H1 (cell line): ENCODE data around the gene TOR1A. TPM values are rescaled to one million over a fixed set of nuclear protein-coding genes. Genes with fewer than 3 reads are reported as not detected.

Experiments used
- CTCF ChIA-PET: fragments of 300-600 bp; sonication (Branson Sonifier 250); formaldehyde crosslinking; loops from one replicate; lab custom pipeline; 2021; ENCODE audit not compliant: partially characterized antibody; lab: Charles Lee
- POLR2A ChIA-PET: fragments of 300-600 bp; sonication (Branson Sonifier 250); formaldehyde crosslinking; loops from one replicate; lab custom pipeline; 2021; ENCODE audit warnings: inconsistent platforms; ENCODE audit not compliant: partially characterized antibody; lab: Charles Lee
- DNase-seq, 2 experiments: peaks; one replicate each; pipeline versions ENCODE4 v3.0.0 to v3.0.0-alpha.2; 2010 to 2022; ENCODE audit warnings: low spot score in 2 of 2, low read depth in 1 of 2, mixed read lengths in 1 of 2
- FAIRE-seq: peaks from 2 replicates; lab custom pipeline; 2011; peaks lifted over from hg19 to GRCh38; lab: Jason Lieb, UNC
- H2AFZ ChIP-seq: 2 replicates; pipeline ENCODE4 v1.8.1; 2012; ENCODE audit warnings: low read length, inconsistent platforms
- H2AK5ac ChIP-seq: 2 replicates; pipeline ENCODE4 v1.6.1; 2013; ENCODE audit warnings: low read depth, low read length
- H2BK120ac ChIP-seq: replicated peaks from 2 replicates; pipeline ENCODE3; 2013; ENCODE audit warnings: low read depth, low read length, inconsistent platforms
- H2BK12ac ChIP-seq: 2 replicates; pipeline ENCODE4 v1.6.1; 2013; ENCODE audit warnings: low read depth, low read length
- H2BK15ac ChIP-seq: 2 replicates; pipeline ENCODE4 v1.6.1; 2013; ENCODE audit warnings: low read length
- H2BK20ac ChIP-seq: 2 replicates; pipeline ENCODE4 v1.6.1; 2013; ENCODE audit warnings: low read length
- H2BK5ac ChIP-seq: 2 replicates; pipeline ENCODE4 v1.6.1; 2013; ENCODE audit warnings: low read depth, low read length
- H3K14ac ChIP-seq: 2 replicates; pipeline ENCODE4 v1.6.1; 2013; ENCODE audit warnings: inconsistent platforms; ENCODE audit not compliant: insufficient read length
- H3K18ac ChIP-seq: 2 replicates; pipeline ENCODE4 v1.6.1; 2013; ENCODE audit warnings: low read length; ENCODE audit errors: extremely low read depth
- H3K23ac ChIP-seq: 2 replicates; pipeline ENCODE4 v1.6.1; 2013; ENCODE audit warnings: inconsistent platforms; ENCODE audit not compliant: insufficient read length
- H3K23me2 ChIP-seq: 2 replicates; pipeline ENCODE4 v1.6.1; 2013; ENCODE audit warnings: low read depth, low read length
- H3K27ac ChIP-seq: 2 replicates; pipeline ENCODE4 v1.6.1; 2011; ENCODE audit warnings: low read depth, low read length, inconsistent platforms
- H3K27me3 ChIP-seq, 4 experiments: replicated peaks in 1 of 4; 1 replicate in 1 of 4; 2 replicates in 3 of 4; pipeline versions ENCODE4 v1.6.1 to v1.8.1; 2011 to 2013; ENCODE audit warnings: low read length in 3 of 4, mild to moderate bottlenecking in 3 of 4, inconsistent platforms in 2 of 4, mixed read lengths in 2 of 4, moderate library complexity in 1 of 4; ENCODE audit not compliant: control insufficient read depth in 3 of 4, insufficient read depth in 3 of 4; ENCODE audit errors: extremely low read depth in 1 of 4
- H3K36me3 ChIP-seq, 4 experiments: 2 replicates each; pipeline versions ENCODE4 v1.6.1 to v1.8.1; 2011 to 2013; ENCODE audit warnings: mild to moderate bottlenecking in 4 of 4, low read length in 3 of 4, moderate library complexity in 2 of 4, control low read depth in 1 of 4, inconsistent platforms in 1 of 4; ENCODE audit not compliant: insufficient read depth in 4 of 4, control insufficient read depth in 2 of 4
- H3K4ac ChIP-seq: replicated peaks from 2 replicates; pipeline ENCODE3; 2013; ENCODE audit warnings: low read length, low read depth, mixed read lengths, inconsistent platforms; ENCODE audit not compliant: insufficient read length
- H3K4me1 ChIP-seq, 4 experiments: replicated peaks in 1 of 4; 1 replicate in 1 of 4; 2 replicates in 3 of 4; pipeline versions ENCODE4 v1.6.1 to v1.8.1; 2011 to 2013; ENCODE audit warnings: low read length in 3 of 4, inconsistent platforms in 2 of 4, mixed read lengths in 1 of 4; ENCODE audit not compliant: insufficient read depth in 4 of 4, control insufficient read depth in 3 of 4
- H3K4me2 ChIP-seq, 2 experiments: 2 replicates each; pipeline versions ENCODE4 v1.6.1 to v1.8.1; 2011 to 2013; ENCODE audit warnings: low read depth in 2 of 2, low read length in 2 of 2, control low read depth in 1 of 2, inconsistent platforms in 1 of 2, mild to moderate bottlenecking in 1 of 2; ENCODE audit not compliant: insufficient read depth in 1 of 2
- H3K4me3 ChIP-seq, 4 experiments: fragments of 200-600, 300-600 bp in 1 of 4; sonication (generic), shearing (Covaris generic), sonication (Bioruptor Twin) in 1 of 4; 2 replicates each; pipeline versions ENCODE4 v1.5.1 to v1.8.1; 2011 to 2016; ENCODE audit warnings: low read length in 4 of 4, low read depth in 3 of 4, control low read depth in 2 of 4, inconsistent platforms in 2 of 4, mild to moderate bottlenecking in 2 of 4, mixed read lengths in 1 of 4, moderate library complexity in 1 of 4; ENCODE audit not compliant: insufficient read depth in 2 of 4; ENCODE audit errors: extremely low read depth in 1 of 4
- H3K56ac ChIP-seq: replicated peaks from 2 replicates; pipeline ENCODE3; 2013; ENCODE audit warnings: low read depth, mild to moderate bottlenecking, mixed read lengths, low read length, inconsistent platforms; ENCODE audit not compliant: insufficient read length
- H3K79me1 ChIP-seq: 2 replicates; pipeline ENCODE4 v1.6.1; 2013; ENCODE audit warnings: low read depth, low read length, control low read depth
- H3K79me2 ChIP-seq, 2 experiments: 2 replicates each; pipeline versions ENCODE4 v1.6.1 to v1.8.1; 2012 to 2013; ENCODE audit warnings: low read length in 2 of 2, mild to moderate bottlenecking in 2 of 2, inconsistent platforms in 1 of 2; ENCODE audit not compliant: insufficient read depth in 2 of 2, control insufficient read depth in 1 of 2
- H3K9ac ChIP-seq, 4 experiments: replicated peaks in 1 of 4; 1 replicate in 1 of 4; 2 replicates in 3 of 4; pipeline versions ENCODE4 v1.6.1 to v1.8.1; 2011 to 2013; ENCODE audit warnings: low read depth in 3 of 4, low read length in 3 of 4, control low read depth in 2 of 4, mild to moderate bottlenecking in 2 of 4, moderate library complexity in 2 of 4, inconsistent platforms in 1 of 4; ENCODE audit errors: extremely low read depth in 1 of 4
- H3K9me3 ChIP-seq, 2 experiments: 2 replicates each; pipeline versions ENCODE4 v1.6.1 to v1.8.1; 2012 to 2013; ENCODE audit warnings: mild to moderate bottlenecking in 2 of 2, moderate library complexity in 2 of 2, control low read depth in 1 of 2, inconsistent platforms in 1 of 2, low read depth in 1 of 2, low read length in 1 of 2, mixed read lengths in 1 of 2; ENCODE audit not compliant: insufficient read depth in 2 of 2
- H4K20me1 ChIP-seq, 2 experiments: replicated peaks in 1 of 2; 2 replicates each; pipeline versions ENCODE3 to v1.8.1; 2011 to 2013; ENCODE audit warnings: inconsistent platforms in 2 of 2, low read length in 2 of 2, mild to moderate bottlenecking in 1 of 2; ENCODE audit not compliant: insufficient read depth in 2 of 2, control insufficient read depth in 1 of 2
- H4K5ac ChIP-seq: 2 replicates; pipeline ENCODE4 v1.6.1; 2013; ENCODE audit warnings: low read length, low read depth, mixed read lengths, inconsistent platforms; ENCODE audit not compliant: insufficient read length
- H4K8ac ChIP-seq: 2 replicates; pipeline ENCODE4 v1.8.0; 2013; ENCODE audit warnings: mild to moderate bottlenecking, moderate library complexity, low read length, inconsistent platforms; ENCODE audit not compliant: insufficient read depth; ENCODE audit errors: extremely low read depth
- H4K91ac ChIP-seq: replicated peaks from 2 replicates; pipeline ENCODE3; 2013; ENCODE audit warnings: low read length, mixed read lengths, inconsistent platforms; ENCODE audit not compliant: insufficient read length
- ATF2 ChIP-seq: IDR thresholded peaks from 2 replicates; pipeline ENCODE4 v1.6.1; 2012; ENCODE audit warnings: low read length, inconsistent platforms
- BCL11A ChIP-seq, 2 experiments: IDR thresholded peaks; one replicate each; pipeline ENCODE4 v1.6.1; 2011; ENCODE audit warnings: low read depth in 2 of 2, low read length in 2 of 2, mild to moderate bottlenecking in 2 of 2
- KDM1A ChIP-seq: fragments of 200-600, 300-600 bp; sonication (generic); IDR thresholded peaks from 2 replicates; pipeline ENCODE4 v1.7.1; 2016; ENCODE audit warnings: mild to moderate bottlenecking, low read length, borderline replicate concordance
- KDM4A ChIP-seq: IDR thresholded peaks from one replicate; pipeline ENCODE4 v1.7.1; 2012; ENCODE audit warnings: low read depth, mild to moderate bottlenecking, moderate library complexity, low read length, inconsistent platforms; ENCODE audit not compliant: severe bottlenecking
- WGBS, 2 experiments: shearing (Covaris generic) in 1 of 2; methylation state at CpG; one replicate each; pipeline versions ENCODE4 v1.1.6 to v1.1.7; 2013 to 2015; ENCODE audit warnings: low lambda C conversion rate in 2 of 2, mixed read lengths in 2 of 2, inconsistent platforms in 1 of 2, low coverage in 1 of 2, missing lambda C conversion rate in 1 of 2; ENCODE audit not compliant: insufficient replicate concordance in 2 of 2, insufficient coverage in 1 of 2, insufficient read length in 1 of 2; ENCODE audit errors: extremely low coverage in 1 of 2, missing lambda C conversion rate in 1 of 2; 5-methylcytosine and 5-hydroxymethylcytosine counted together
- polyA plus RNA-seq, 7 experiments: library from polyadenylated mRNA; depleted of rRNA in 3 of 7; stranded (reverse) in 5 of 7; unstranded in 2 of 7; fragments of >200 nt in 5 of 7; fragments of 200-250 nt in 2 of 7; gene quantifications; 1 replicate in 5 of 7; 2 replicates in 1 of 7; 4 replicates in 1 of 7; pipeline versions ENCODE4 v1.2.1 to v1.2.3, GENCODE V29; 2011 to 2013; ENCODE audit warnings: missing spikeins in 2 of 7, mixed read lengths in 2 of 7
- total RNA-seq: library from RNA; stranded (reverse); fragmentation: NEBNext Ultra II Directional; extraction: Animal tissue kit (Norgen Biotek cat#: 25700); gene quantifications from 2 replicates; pipeline ENCODE4 v1.2.1, GENCODE V29; 2021
- TF ChIP-seq, protein P1 (sequence below): IDR thresholded peaks from 2 replicates; pipeline ENCODE4 v1.6.1; 2011; ENCODE audit warnings: low read length, improper control_type of control experiment

The TOR1A gene
- total and polyA plus RNA-seq, 2 of the 8 experiments (the other 6 are each of a cell fraction or from before 2014, with no cell fraction given): 37.6 to 46.7 TPM

GRCh38 chr9:129853614-129854013 lies 29.7 kb upstream of the TOR1A start:
- no peak overlapping the region for H4K91ac ChIP-seq
- no peak overlapping the region for H4K5ac ChIP-seq
- no peaks in the 10 kb centered on the region for H3K9me3 ChIP-seq
- H3K79me2 ChIP-seq: no peaks in the 10 kb centered on the region
- TF ChIP-seq BCL11A (IDR thresholded peaks at IDR 0.05; ENCODE audit: low read depth in 2 of 2, low read length in 2 of 2) (no peak), KDM1A (no peak), KDM4A (no peak), ATF2 (no peak)
- TF ChIP-seq, protein P1, sequence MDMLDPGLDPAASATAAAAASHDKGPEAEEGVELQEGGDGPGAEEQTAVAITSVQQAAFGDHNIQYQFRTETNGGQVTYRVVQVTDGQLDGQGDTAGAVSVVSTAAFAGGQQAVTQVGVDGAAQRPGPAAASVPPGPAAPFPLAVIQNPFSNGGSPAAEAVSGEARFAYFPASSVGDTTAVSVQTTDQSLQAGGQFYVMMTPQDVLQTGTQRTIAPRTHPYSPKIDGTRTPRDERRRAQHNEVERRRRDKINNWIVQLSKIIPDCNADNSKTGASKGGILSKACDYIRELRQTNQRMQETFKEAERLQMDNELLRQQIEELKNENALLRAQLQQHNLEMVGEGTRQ: no peak
- H3K4me1 ChIP-seq: no peaks in the 10 kb centered on the region
- no peak overlapping the region for H3K14ac ChIP-seq
- no peak overlapping the region for H3K23ac ChIP-seq
- FAIRE-seq: no peak
- H2BK15ac ChIP-seq: no peak overlapping the region
- H3K56ac ChIP-seq: no peak overlapping the region
- H3K4ac ChIP-seq: no peak overlapping the region
- no peaks in the 10 kb centered on the region for H3K23me2 ChIP-seq
- H3K9ac ChIP-seq: no peak overlapping the region
- H3K27ac ChIP-seq: no peak overlapping the region
- no peak overlapping the region for H2BK20ac ChIP-seq
- H3K79me1 ChIP-seq: no peaks in the 10 kb centered on the region
- H2BK12ac ChIP-seq: no peak overlapping the region
- H3K4me2 ChIP-seq: no peak overlapping the region
- H3K36me3 ChIP-seq: peaks cover 0 to 9% (median 1%) of the 10 kb centered on the region in 4 experiments; a peak in 2 of 8 replicates
- H2AFZ ChIP-seq: no peak overlapping the region
- no peak for DNase-seq
- WGBS, 2 experiments: 57% methylated on average over 3 of the region's 3 CpGs; no CpG with 5 or more reads in 1 of the 2 experiments
- no peak overlapping the region for H2BK5ac ChIP-seq
- no peak overlapping the region for H4K8ac ChIP-seq
- H3K4me3 ChIP-seq: no peak overlapping the region
- H3K18ac ChIP-seq: no peak overlapping the region
- peaks cover 2 to 6% of the 10 kb centered on the region in 2 experiments for H4K20me1 ChIP-seq
- H2AK5ac ChIP-seq: no peak overlapping the region
- CTCF ChIA-PET: interaction anchor here (0.6 to 1.6 kb wide), 3 partner anchors 89 to 296 kb away, joined by 3 to 4 read pairs (median 3); no protein-coding TSS in a partner anchor
- H2BK120ac ChIP-seq: no peak overlapping the region
- H3K27me3 ChIP-seq: no peaks in the 10 kb centered on the region
- POLR2A ChIA-PET: interaction anchor here (1.5 kb wide), 1 partner anchor 10 kb away, joined by 3 read pairs; no protein-coding TSS in a partner anchor
